GM12872 (cell line): ENCODE results near the gene MAFG.

Experiments used
- TF ChIP-seq, protein P1 (sequence below): IDR thresholded peaks from 3 replicates; pipeline ENCODE4 v1.5.1; 2011; ENCODE audit warnings: low read depth, mild to moderate bottlenecking, low read length, moderate library complexity; ENCODE audit not compliant: insufficient read depth

MAFG gene

DNA sequence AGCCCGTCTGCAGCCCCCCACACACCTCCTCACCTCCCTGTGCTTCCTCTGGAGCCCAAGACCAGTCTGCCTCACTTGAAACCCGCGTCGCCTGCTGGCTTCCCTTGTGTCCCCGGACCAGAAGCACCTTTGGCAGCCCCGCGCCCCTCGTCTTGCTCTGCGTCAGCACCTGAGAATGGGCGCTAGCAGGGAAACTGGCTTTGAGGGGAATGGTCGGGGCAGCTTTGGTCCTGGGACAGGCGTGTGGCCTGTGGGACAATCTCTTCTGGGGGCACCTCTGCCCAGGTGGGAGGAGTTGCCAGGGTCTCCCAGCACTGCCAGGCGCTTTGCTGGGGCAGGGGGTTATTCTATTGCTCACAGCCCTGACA is 3.6 kb upstream of the MAFG start:
- TF ChIP-seq, protein P1, sequence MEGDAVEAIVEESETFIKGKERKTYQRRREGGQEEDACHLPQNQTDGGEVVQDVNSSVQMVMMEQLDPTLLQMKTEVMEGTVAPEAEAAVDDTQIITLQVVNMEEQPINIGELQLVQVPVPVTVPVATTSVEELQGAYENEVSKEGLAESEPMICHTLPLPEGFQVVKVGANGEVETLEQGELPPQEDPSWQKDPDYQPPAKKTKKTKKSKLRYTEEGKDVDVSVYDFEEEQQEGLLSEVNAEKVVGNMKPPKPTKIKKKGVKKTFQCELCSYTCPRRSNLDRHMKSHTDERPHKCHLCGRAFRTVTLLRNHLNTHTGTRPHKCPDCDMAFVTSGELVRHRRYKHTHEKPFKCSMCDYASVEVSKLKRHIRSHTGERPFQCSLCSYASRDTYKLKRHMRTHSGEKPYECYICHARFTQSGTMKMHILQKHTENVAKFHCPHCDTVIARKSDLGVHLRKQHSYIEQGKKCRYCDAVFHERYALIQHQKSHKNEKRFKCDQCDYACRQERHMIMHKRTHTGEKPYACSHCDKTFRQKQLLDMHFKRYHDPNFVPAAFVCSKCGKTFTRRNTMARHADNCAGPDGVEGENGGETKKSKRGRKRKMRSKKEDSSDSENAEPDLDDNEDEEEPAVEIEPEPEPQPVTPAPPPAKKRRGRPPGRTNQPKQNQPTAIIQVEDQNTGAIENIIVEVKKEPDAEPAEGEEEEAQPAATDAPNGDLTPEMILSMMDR = no peak

DNA sequence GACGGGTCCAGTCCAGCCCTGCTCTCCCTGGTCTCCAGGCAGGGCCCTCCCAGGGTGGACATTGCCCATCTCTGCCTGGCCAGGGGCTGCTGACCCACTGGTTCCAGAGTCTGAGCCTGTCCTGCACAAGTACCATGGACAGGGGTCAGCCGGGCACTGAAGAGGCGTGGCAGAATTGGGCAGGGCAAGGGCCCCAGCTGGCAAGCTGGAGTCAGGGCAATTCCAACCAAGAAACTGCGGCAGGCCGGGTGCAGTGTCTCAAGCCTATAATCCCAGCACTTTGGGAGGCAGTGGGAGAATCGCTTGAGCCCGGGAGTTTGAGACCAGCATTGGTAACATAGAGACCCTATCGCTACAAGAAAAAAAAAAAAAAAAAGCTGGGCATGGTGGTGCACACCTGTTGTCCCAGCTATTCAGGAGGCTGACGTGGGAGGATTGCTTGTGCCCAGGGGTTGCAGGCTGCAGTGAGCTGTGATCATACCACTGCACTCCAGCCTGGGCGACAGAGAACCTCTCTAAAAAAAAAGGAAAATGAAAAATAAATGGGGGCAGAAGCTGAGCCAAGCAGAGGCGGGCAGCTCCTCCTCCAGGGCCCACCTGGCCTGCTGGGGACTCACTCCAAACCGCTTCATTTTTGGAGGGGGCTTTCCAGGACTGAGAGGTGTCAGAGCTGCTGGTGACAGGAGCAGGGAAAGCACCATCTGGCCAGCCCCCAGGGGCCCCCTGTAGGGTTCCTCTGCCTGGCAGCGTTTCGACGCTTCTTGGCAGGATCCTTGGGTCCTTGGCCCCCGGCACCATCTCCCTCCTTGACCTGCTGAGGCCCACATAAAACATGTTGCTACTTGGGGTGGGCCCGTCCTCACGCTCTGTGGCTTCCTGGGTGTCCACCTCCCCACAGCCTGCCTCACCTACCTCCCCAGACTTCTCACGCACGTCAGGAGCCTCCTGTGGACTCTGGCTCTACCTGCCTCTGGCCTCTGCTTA is 2.9 kb upstream of the MAFG start:
- TF ChIP-seq, protein P1 = no peak

DNA sequence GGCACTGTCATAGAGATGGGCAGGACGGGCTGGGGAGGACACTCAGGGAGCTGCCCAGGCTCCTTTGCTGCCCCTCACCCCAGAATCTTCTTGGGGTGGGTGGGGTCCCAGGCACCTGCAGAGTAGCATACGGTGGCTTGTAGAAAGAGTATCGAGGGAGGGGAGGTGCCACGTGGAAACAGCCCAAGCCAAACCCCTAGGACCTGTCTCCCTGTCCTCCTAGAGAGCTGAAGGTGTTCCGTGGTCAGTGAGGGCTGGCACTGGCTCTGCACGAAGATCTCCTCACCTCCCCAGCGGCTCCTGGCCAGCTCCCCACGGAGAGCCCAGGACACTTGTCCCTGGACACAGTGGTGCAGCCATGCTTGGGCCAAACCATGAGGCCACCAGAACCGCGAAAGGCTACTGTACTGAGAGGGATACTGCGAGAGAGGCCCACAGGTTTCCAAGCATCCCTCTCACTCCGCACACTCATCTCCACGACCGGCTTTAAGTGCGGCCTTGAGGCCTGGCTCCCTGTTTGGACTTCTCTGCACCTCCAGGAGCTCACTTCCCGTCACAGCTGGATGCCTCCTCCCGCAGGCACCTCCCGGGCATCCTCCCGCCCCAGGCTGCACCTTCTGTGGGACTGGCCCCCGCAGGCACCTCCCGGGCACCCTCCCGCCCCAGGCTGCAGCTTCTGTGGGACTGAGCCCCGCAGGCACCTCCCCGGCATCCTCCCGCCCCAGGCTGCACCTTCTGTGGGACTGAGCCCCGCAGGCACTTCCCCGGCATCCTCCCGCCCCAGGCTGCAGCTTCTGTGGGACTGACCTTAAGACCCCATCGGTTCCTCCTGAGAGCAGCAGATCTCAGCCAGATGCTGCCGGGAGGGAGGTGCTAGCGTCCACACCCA is 2.0 kb upstream of the MAFG start:
- TF ChIP-seq, protein P1 = no peak

DNA sequence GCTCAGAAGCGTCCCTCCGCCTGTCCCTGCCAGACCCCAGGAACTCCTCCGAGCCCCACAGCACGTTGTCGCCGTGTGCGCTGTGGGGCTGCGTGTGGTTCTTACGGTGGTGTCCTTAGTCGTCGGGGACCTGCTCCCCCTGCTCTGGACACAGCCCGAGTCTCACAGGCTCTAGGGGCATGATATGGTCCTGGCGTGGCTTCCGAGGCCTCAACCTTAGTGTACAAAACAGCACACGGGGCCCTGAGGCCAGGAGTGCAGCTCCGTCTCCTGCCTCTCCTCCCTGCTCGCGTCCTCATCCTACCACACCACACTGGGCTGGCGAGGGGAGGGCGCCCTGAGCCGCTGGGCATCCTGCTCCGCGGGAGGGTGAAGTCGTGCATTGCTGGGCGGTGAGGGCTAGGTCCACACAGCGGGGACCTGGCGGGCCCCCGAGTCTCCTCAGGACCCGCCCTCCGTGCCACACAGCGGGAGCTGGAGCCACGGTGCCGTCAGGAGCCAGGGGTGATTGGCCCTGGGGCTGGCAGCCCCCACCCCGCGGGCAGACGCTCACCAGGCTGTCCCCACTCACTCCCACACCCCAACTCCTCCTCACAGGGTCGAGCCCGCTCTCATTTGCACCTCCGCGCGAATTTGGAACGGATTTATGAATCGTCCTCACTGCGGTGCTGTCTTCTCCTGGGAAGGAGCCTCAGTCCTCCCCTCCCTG is 1.2 kb upstream of the MAFG start:
- TF ChIP-seq, protein P1 = no peak

DNA sequence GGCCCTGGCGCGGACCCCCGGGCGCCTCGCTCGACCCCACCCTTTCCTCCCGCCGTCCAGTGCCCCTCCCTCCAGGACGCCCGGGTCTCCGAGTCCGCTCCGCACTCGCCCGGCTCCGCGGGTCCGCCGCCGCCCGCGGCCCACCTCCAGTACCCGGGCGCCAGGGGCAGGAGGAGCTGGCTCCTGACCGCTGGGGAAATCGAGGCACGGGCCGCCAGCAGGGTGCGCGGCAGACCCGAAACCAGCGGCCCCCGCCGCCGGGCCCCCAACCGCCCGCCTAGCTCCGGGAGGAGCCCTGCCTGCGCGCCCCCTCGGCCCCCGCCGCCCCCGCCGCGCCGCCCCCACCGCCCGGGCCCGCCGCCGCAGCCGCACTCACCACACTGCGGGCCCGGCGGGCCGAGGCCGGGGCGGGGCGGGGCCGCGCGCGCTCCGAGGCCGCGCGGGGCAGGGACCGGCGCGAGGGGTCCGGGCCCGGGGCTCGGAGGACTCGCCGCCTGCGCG is 333 bp downstream of the MAFG start:
- TF ChIP-seq, protein P1 = no peak

DNA sequence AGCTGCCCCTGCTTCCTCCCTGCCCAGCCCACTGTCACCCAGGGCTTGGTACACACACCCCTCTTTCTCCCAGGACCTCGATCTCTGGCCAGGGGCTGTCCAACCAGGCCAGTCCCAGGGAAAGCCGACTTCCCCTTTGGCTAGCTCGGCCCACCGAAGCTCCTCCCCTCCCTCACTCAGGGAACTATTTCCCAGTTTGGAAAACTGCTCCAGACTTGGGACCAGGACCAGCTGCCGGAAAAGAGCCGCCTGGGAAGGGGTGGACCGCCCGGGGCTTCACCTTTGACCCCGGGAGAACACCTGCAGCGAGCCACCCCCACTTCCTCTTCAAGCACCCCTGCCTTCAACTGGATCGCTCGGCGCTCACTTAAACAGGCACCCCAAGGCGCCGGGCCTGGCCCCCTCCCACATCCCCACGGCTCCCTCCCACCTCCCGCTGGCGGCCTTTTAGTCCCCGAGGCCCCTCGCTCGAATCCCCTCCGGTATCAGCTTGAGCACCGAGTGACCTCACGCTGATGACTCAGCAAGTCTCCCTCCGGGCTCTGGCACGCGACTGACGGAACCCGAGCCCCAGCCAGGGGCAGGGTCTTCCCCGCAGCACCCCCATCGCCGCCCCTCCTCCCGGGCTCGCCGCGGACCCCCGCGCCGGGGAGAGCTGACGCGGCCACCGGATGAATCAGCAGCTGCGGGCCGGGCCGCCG is 934 bp downstream of the MAFG start:
- TF ChIP-seq, protein P1 = no peak
